OCI-LY3 (cell line): ENCODE results near the gene PHPT1.

Experiments
- EZH2phosphoT487 ChIP-seq: fragments of 200-600 bp; shearing (Covaris generic); IDR thresholded peaks from 2 replicates; pipeline ENCODE4 v1.6.1; 2018; ENCODE audit warnings: antibody characterized with exemption, mixed run types, low read depth
- TF ChIP-seq, protein P1 (sequence below): fragments of 200-600, 300-600 bp; sonication (generic); IDR thresholded peaks from 2 replicates; pipeline ENCODE4 v1.5.1; 2014; ENCODE audit warnings: antibody characterized with exemption, low read length, low read depth

DNA sequence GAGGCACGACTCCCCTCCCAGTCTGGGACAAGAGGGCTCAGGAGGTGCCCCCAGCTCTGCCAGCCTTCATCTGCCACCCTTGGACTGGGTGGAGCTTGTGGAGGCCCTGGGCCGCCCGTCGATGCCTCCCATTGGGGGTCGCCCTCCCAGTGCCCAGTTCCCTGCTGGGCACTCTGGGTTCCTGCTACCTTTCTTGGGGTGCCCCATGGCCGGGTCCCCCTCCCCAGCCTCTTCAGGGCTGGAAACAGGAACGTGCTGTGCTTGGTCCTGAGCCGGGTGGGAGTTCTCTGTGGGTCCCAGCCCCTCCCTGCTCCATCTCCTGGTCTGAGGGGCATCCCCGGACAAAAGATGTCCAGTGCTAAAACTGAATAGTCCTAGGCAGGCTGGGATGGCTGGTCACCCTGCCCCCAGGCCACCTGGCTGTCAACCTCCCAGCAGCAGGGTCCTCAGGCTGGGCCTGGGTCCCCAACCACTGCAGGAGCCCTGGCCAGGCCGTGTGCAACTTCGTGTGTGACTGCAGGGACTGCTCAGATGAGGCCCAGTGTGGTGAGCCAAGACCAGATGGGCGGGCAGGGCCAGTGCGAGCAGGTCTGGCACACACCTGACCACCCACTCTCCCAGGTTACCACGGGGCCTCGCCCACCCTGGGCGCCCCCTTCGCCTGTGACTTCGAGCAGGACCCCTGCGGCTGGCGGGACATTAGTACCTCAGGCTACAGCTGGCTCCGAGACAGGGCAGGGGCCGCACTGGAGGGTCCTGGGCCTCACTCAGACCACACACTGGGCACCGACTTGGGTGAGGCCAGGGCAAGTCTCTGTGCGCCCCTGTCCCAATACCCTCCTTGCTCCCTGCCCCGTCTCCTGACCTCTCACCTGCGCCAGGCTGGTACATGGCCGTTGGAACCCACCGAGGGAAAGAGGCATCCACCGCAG is 3.7 kb downstream of the PHPT1 start:
- TF ChIP-seq, protein P1, sequence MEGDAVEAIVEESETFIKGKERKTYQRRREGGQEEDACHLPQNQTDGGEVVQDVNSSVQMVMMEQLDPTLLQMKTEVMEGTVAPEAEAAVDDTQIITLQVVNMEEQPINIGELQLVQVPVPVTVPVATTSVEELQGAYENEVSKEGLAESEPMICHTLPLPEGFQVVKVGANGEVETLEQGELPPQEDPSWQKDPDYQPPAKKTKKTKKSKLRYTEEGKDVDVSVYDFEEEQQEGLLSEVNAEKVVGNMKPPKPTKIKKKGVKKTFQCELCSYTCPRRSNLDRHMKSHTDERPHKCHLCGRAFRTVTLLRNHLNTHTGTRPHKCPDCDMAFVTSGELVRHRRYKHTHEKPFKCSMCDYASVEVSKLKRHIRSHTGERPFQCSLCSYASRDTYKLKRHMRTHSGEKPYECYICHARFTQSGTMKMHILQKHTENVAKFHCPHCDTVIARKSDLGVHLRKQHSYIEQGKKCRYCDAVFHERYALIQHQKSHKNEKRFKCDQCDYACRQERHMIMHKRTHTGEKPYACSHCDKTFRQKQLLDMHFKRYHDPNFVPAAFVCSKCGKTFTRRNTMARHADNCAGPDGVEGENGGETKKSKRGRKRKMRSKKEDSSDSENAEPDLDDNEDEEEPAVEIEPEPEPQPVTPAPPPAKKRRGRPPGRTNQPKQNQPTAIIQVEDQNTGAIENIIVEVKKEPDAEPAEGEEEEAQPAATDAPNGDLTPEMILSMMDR, result no peak
- TF ChIP-seq EZH2phosphoT487, result no peak
